ENCODE measurements around the gene ACOT7.

DNA sequence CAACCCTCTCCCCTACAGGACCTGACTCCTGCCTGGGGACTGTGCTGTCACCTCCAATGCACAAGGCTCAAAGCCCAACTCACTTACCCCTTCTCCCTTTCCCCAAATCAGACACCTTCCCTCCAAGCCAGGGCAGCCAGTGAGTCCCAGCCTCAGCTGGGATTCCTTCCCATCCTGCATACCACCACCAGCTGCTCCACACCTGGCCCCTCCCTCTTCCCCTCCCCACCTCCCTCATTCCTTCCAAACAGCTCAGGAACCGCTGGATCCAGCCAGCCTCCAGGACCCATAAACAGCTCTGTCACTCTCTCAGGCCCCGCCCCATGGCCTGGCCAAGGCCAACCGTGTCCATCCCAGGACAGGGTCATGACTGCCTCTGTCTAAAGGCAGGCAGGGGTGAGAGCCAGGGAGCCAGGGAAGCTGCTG lies 41.4 kb downstream of the ACOT7 start:
- TF ChIP-seq, protein P1, sequence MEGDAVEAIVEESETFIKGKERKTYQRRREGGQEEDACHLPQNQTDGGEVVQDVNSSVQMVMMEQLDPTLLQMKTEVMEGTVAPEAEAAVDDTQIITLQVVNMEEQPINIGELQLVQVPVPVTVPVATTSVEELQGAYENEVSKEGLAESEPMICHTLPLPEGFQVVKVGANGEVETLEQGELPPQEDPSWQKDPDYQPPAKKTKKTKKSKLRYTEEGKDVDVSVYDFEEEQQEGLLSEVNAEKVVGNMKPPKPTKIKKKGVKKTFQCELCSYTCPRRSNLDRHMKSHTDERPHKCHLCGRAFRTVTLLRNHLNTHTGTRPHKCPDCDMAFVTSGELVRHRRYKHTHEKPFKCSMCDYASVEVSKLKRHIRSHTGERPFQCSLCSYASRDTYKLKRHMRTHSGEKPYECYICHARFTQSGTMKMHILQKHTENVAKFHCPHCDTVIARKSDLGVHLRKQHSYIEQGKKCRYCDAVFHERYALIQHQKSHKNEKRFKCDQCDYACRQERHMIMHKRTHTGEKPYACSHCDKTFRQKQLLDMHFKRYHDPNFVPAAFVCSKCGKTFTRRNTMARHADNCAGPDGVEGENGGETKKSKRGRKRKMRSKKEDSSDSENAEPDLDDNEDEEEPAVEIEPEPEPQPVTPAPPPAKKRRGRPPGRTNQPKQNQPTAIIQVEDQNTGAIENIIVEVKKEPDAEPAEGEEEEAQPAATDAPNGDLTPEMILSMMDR (IDR thresholded peaks at IDR 0.05): no peak
- no peak for TF ChIP-seq POLR2A (IDR thresholded peaks at IDR 0.05)
